Measurements from ENCODE around the gene RAB15. TPM values are rescaled to one million over a fixed set of nuclear protein-coding genes. Genes with fewer than 3 reads are reported as not detected.

The RAB15 gene
- total and polyA plus RNA-seq, 2 donors (not counting 1 experiment from before 2014, with no cell fraction given), result 2.2 to 3.6 TPM

DNA sequence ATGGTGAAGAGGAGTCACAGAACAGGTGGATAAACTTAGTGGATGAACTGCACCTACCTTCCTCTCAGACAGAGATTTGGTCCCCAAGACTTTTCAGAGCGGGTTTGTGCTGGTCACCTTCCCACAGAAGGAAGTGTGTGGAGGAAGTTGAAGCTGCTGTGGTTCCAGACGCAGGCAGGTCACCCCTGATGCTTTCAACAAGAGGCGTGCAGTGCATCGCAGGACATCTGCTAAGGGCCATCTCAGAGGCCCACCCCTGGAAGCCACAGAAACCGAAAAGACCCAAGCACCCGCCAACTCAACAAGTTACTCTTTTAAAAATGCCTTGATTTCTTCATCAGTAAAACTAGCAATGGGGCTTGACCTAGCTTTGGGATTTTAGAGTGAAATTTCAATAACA, 28.6 kb downstream of the RAB15 start:
- Histone ChIP-seq H3K79me2 (ENCODE audit: control insufficient read depth, insufficient read depth, low read length) (no peaks in the 10 kb centered on the region), H3K4me2 (ENCODE audit: extremely low read depth, insufficient read depth, low read length) (no peak overlapping the region), H4K20me1 (ENCODE audit: control insufficient read depth, extremely low read depth, insufficient read depth, low read length) (no peaks in the 10 kb centered on the region), H3K27me3 (ENCODE audit: control insufficient read depth, insufficient read depth, low read length) (no peaks in the 10 kb centered on the region), H3K9ac (ENCODE audit: insufficient read depth, low read length) (no peak overlapping the region), H3K27ac (ENCODE audit: insufficient read depth, low read length) (no peak overlapping the region), H3K36me3 (ENCODE audit: control insufficient read depth, insufficient read depth, low read length) (no peaks in the 10 kb centered on the region), H3K9me3 (ENCODE audit: control insufficient read depth, insufficient read depth, low read depth, low read length) (no peaks in the 10 kb centered on the region), H3K4me1 (ENCODE audit: control insufficient read depth, extremely low read depth, insufficient read depth, low read length) (no peaks in the 10 kb centered on the region), H3K4me3 (replicated peaks in 1 of 4; ENCODE audit: control extremely low read depth in 1 of 4, insufficient read depth in 1 of 4, low read depth in 3 of 4, low read length in 4 of 4) (no peak overlapping the region), H2AFZ (ENCODE audit: low read length) (no peak overlapping the region)
- TF ChIP-seq, protein P1, sequence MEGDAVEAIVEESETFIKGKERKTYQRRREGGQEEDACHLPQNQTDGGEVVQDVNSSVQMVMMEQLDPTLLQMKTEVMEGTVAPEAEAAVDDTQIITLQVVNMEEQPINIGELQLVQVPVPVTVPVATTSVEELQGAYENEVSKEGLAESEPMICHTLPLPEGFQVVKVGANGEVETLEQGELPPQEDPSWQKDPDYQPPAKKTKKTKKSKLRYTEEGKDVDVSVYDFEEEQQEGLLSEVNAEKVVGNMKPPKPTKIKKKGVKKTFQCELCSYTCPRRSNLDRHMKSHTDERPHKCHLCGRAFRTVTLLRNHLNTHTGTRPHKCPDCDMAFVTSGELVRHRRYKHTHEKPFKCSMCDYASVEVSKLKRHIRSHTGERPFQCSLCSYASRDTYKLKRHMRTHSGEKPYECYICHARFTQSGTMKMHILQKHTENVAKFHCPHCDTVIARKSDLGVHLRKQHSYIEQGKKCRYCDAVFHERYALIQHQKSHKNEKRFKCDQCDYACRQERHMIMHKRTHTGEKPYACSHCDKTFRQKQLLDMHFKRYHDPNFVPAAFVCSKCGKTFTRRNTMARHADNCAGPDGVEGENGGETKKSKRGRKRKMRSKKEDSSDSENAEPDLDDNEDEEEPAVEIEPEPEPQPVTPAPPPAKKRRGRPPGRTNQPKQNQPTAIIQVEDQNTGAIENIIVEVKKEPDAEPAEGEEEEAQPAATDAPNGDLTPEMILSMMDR (conservative IDR thresholded peaks at IDR 0.05 in 1 of 2, IDR thresholded peaks at IDR 0.05 in 1 of 2; ENCODE audit: low read depth in 1 of 2, low read length in 2 of 2), result no peak
- no peak for TF ChIP-seq EZH2 (IDR thresholded peaks at IDR 0.05; ENCODE audit: low read length, missing control alignments)
- DNase-seq (ENCODE audit: low read depth in 2 of 2), result no peak

DNA sequence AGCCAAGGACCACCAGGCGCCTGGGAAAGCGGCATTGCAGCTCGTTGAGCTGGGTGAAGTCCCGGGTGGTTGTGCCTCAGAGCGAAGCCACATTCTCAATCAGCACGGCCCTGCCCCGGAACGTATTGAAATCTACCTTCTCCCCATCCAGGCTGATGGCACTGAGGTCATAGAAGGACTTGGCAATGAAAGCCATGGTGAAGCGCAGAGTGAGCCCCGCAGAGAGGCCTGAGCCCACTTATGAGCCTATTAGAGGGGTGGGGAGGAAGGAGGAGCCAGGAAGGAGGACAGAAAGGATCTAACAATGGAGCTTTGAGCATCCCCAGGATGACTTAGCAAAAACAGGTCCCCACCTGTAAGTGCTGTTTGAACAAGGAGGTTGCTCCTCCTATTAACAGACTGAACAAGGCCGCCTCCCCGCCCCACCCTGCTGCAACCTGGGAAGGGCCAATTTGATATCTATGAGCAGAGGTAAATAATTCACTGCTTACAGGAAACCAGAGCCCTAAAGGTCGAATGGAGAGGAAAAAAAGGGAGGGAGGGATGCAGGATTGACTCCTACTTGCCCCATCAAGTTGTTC, 29.5 kb downstream of the RAB15 start, which contains the start of gene GPX2:
GPX2 (minus strand) TSS at position 215 of the 581 bp plus-strand sequence; CDS start at position 196, 19 bp downstream.
- Histone ChIP-seq H3K4me3 (replicated peaks in 1 of 4; ENCODE audit: control extremely low read depth in 1 of 4, insufficient read depth in 1 of 4, low read depth in 3 of 4, low read length in 4 of 4) (no peak within 1 kb of the TSS), H3K36me3 (ENCODE audit: control insufficient read depth, insufficient read depth, low read length) (no peaks in the 10 kb centered on the region), H3K4me1 (ENCODE audit: control insufficient read depth, extremely low read depth, insufficient read depth, low read length) (no peaks in the 10 kb centered on the region), H3K9ac (ENCODE audit: insufficient read depth, low read length) (no peak within 1 kb of the TSS), H4K20me1 (ENCODE audit: control insufficient read depth, extremely low read depth, insufficient read depth, low read length) (no peaks in the 10 kb centered on the region), H3K27ac (ENCODE audit: insufficient read depth, low read length) (no peak within 1 kb of the TSS), H3K27me3 (ENCODE audit: control insufficient read depth, insufficient read depth, low read length) (no peaks in the 10 kb centered on the region), H3K79me2 (ENCODE audit: control insufficient read depth, insufficient read depth, low read length) (no peaks in the 10 kb centered on the region), H2AFZ (ENCODE audit: low read length) (no peak within 1 kb of the TSS), H3K4me2 (ENCODE audit: extremely low read depth, insufficient read depth, low read length) (no peak within 1 kb of the TSS), H3K9me3 (ENCODE audit: control insufficient read depth, insufficient read depth, low read depth, low read length) (no peaks in the 10 kb centered on the region)
- DNase-seq (ENCODE audit: low read depth in 2 of 2), result no peak
- no peak for TF ChIP-seq EZH2 (IDR thresholded peaks at IDR 0.05; ENCODE audit: low read length, missing control alignments)
- TF ChIP-seq, protein P1 (conservative IDR thresholded peaks at IDR 0.05 in 1 of 2, IDR thresholded peaks at IDR 0.05 in 1 of 2; ENCODE audit: low read depth in 1 of 2, low read length in 2 of 2), result no peak

DNA sequence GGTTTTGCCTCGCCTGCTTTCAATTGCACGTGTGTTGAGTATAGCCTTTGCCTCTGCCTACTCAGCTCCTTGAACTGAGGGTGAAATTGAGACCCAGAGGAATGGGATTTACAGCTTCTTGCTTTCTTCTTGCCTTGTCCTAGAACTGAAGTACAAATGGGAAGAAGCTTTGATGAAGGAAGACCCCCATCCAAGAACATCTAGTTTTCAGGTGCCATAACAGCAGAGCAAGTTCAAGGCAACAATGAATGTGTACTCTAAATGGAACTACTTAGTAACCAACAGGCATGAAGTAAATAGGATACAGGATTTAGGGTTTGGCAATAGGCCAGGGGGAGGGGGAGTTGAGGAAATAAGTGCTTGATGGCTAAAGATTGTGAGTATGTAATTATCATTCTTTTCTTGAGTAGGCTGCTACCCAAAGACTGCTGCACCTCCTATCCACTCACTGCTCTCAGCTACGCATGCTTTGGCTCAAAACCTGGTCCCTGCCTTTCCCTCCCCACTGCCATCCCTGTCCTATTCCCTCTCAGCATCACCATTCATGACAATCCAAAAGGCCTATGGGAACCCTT, 31.7 kb downstream of the RAB15 start:
- Histone ChIP-seq H3K9ac (ENCODE audit: insufficient read depth, low read length) (no peak overlapping the region), H3K36me3 (ENCODE audit: control insufficient read depth, insufficient read depth, low read length) (no peaks in the 10 kb centered on the region), H3K27me3 (ENCODE audit: control insufficient read depth, insufficient read depth, low read length) (no peaks in the 10 kb centered on the region), H3K4me3 (replicated peaks in 1 of 4; ENCODE audit: control extremely low read depth in 1 of 4, insufficient read depth in 1 of 4, low read depth in 3 of 4, low read length in 4 of 4) (no peak overlapping the region), H4K20me1 (ENCODE audit: control insufficient read depth, extremely low read depth, insufficient read depth, low read length) (no peaks in the 10 kb centered on the region), H2AFZ (ENCODE audit: low read length) (no peak overlapping the region), H3K4me2 (ENCODE audit: extremely low read depth, insufficient read depth, low read length) (no peak overlapping the region), H3K79me2 (ENCODE audit: control insufficient read depth, insufficient read depth, low read length) (no peaks in the 10 kb centered on the region), H3K4me1 (ENCODE audit: control insufficient read depth, extremely low read depth, insufficient read depth, low read length) (no peaks in the 10 kb centered on the region), H3K27ac (ENCODE audit: insufficient read depth, low read length) (no peak overlapping the region), H3K9me3 (ENCODE audit: control insufficient read depth, insufficient read depth, low read depth, low read length) (no peaks in the 10 kb centered on the region)
- no peak for DNase-seq (ENCODE audit: low read depth in 2 of 2)
- TF ChIP-seq, protein P1 (conservative IDR thresholded peaks at IDR 0.05 in 1 of 2, IDR thresholded peaks at IDR 0.05 in 1 of 2; ENCODE audit: low read depth in 1 of 2, low read length in 2 of 2), result no peak
- no peak for TF ChIP-seq EZH2 (IDR thresholded peaks at IDR 0.05; ENCODE audit: low read length, missing control alignments)
